BJ (cell line): ENCODE data around the gene LRRN1. TPM values are rescaled to one million over a fixed set of nuclear protein-coding genes. Genes with fewer than 3 reads are reported as not detected.

Source experiments
- CTCF ChIA-PET: fragments of 350-600 bp; formaldehyde crosslinking; extraction: SDS; loops from one replicate; lab custom pipeline; 2021; ENCODE audit warnings: antibody characterized with exemption, inconsistent platforms; lab: Yijun Ruan, JAX
- POLR2A ChIA-PET: fragments of 300-600 bp; sonication (Branson Sonifier 250); formaldehyde crosslinking; extraction: SDS; loops from one replicate; lab custom pipeline; 2021; ENCODE audit warnings: antibody characterized with exemption; lab: Charles Lee
- DNase-seq: peaks from one replicate; pipeline ENCODE4 v3.0.0-alpha.2; 2011; ENCODE audit warnings: low read depth
- H3K27me3 ChIP-seq: 2 replicates; pipeline ENCODE4 v1.6.0; 2011; ENCODE audit warnings: low read length; ENCODE audit not compliant: control insufficient read depth, insufficient read depth
- H3K36me3 ChIP-seq: 2 replicates; pipeline ENCODE4 v1.5.1; 2011; ENCODE audit warnings: low read length; ENCODE audit not compliant: control insufficient read depth, insufficient read depth
- H3K4me3 ChIP-seq: 2 replicates; pipeline ENCODE4 v1.5.1; 2011; ENCODE audit warnings: low read depth, mild to moderate bottlenecking, control low read depth, low read length
- polyA plus RNA-seq: library from polyadenylated mRNA; depleted of rRNA; stranded (reverse); fragments of >200 nt; gene quantifications from 2 replicates; pipeline ENCODE4 v1.2.3, GENCODE V29; 2011
- TF ChIP-seq, protein P1 (sequence below): IDR thresholded peaks from 2 replicates; pipeline ENCODE4 v1.5.1; 2011; ENCODE audit warnings: low read depth, mild to moderate bottlenecking, control low read depth, inconsistent platforms, low read length, moderate library complexity; ENCODE audit not compliant: insufficient read depth

LRRN1 gene
- polyA plus RNA-seq, 1 experiment, result not detected

DNA sequence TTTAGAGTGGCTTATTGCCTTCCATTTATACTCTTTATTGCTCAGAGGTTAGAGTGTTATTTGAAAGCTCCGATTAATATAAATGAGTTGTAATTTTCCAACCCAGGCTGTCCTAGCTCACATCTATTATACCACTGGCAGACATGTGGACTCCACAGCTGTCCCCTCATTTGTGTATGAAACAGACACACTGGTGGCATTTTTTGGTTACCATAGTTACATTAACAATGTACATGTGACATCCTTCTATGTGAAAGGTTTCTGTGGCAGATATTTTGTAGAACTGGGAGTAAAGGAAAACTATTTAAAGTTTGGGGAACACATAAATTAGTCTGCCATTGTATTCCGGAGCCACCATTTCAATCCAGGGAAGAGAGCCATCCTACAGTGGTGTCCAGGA lies 5.3 kb downstream of the LRRN1 start:
- TF ChIP-seq, protein P1, sequence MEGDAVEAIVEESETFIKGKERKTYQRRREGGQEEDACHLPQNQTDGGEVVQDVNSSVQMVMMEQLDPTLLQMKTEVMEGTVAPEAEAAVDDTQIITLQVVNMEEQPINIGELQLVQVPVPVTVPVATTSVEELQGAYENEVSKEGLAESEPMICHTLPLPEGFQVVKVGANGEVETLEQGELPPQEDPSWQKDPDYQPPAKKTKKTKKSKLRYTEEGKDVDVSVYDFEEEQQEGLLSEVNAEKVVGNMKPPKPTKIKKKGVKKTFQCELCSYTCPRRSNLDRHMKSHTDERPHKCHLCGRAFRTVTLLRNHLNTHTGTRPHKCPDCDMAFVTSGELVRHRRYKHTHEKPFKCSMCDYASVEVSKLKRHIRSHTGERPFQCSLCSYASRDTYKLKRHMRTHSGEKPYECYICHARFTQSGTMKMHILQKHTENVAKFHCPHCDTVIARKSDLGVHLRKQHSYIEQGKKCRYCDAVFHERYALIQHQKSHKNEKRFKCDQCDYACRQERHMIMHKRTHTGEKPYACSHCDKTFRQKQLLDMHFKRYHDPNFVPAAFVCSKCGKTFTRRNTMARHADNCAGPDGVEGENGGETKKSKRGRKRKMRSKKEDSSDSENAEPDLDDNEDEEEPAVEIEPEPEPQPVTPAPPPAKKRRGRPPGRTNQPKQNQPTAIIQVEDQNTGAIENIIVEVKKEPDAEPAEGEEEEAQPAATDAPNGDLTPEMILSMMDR, result no peak
- ChIA-PET POLR2A (no interaction called here), CTCF (interaction anchor here (0.6 kb wide), 1 partner anchor 1815 kb away, joined by 3 read pairs; no protein-coding TSS in a partner anchor)
- H3K4me3 ChIP-seq, result no peak overlapping the region
- H3K27me3 ChIP-seq, result no peaks in the 10 kb centered on the region; the same call in 1 of the 2 replicates
- H3K36me3 ChIP-seq, result no peaks in the 10 kb centered on the region
- no peak for DNase-seq

- H3K4me3 ChIP-seq, result no peak overlapping the region
- H3K36me3 ChIP-seq, result no peaks in the 10 kb centered on the region
- CTCF ChIA-PET, result no interaction called here
- TF ChIP-seq, protein P1, result no peak
- POLR2A ChIA-PET, result no interaction called here
- no peak for DNase-seq
- no peaks in the 10 kb centered on the region for H3K27me3 ChIP-seq
These were observed 6.9 kb downstream of the LRRN1 start for GRCh38 chr3:3806092-3806491.

DNA sequence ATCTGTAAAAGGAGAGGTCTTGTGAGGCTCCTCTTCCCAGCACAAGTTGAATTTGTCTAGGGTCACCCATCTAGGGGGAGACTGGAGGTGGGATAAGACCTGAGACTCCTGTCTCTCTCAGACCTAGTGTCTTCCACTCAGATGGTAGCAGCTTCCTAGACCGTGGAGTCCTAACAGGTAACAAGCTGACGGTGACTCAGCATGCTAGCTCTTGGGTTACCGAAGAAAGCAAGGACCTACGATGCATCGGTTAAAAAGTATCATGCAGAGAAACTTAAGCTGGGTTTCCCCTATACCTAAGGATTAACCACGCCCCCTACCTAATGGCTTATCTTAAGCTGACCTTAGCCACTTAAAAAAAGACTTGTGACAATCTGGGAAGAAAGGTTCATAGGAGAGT lies 7.6 kb downstream of the LRRN1 start:
- POLR2A ChIA-PET, result no interaction called here
- H3K4me3 ChIP-seq, result no peak overlapping the region
- H3K36me3 ChIP-seq, result no peaks in the 10 kb centered on the region
- CTCF ChIA-PET, result interaction anchor here (0.6 kb wide), 1 partner anchor 129 kb away, joined by 4 read pairs; no protein-coding TSS in a partner anchor
- no peaks in the 10 kb centered on the region for H3K27me3 ChIP-seq
- DNase-seq, result no peak
- TF ChIP-seq, protein P1, result no peak

GRCh38 chr3:3813013-3813412 lies 13.8 kb downstream of the LRRN1 start:
- CTCF ChIA-PET, result no interaction called here
- POLR2A ChIA-PET, result no interaction called here

GRCh38 chr3:3815206-3815605 lies 16.0 kb downstream of the LRRN1 start:
- ChIA-PET CTCF (no interaction called here), POLR2A (no interaction called here)
- Histone ChIP-seq H3K4me3 (no peak overlapping the region), H3K27me3 (no peaks in the 10 kb centered on the region), H3K36me3 (no peaks in the 10 kb centered on the region)
- TF ChIP-seq, protein P1, result no peak
- no peak for DNase-seq

More at GRCh38 chr3:3813013-3813412, 13.8 kb downstream of the LRRN1 start:
- DNase-seq, result no peak
- Histone ChIP-seq H3K36me3 (no peaks in the 10 kb centered on the region), H3K27me3 (no peaks in the 10 kb centered on the region), H3K4me3 (no peak overlapping the region)
- TF ChIP-seq, protein P1, result no peak
